Progenitor cell of endocrine pancreas (in vitro differentiated cells): ENCODE results near the gene LRRC25. TPM values are rescaled to one million over a fixed set of nuclear protein-coding genes. Genes with fewer than 3 reads are reported as not detected.

ENCODE experiments used
- DNase-seq: peaks from one replicate; pipeline ENCODE4 v3.0.0; 2021; ENCODE audit warnings: low spot score; ENCODE audit not compliant: unreplicated experiment
- H3K27ac Mint-ChIP-seq: 2 replicates; pipeline ENCODE4 v1.8.0; 2021; ENCODE audit warnings: mild to moderate bottlenecking, moderate library complexity, mixed read lengths
- H3K27me3 Mint-ChIP-seq: 2 replicates; pipeline ENCODE4 v1.8.0; 2021; ENCODE audit warnings: mixed read lengths
- H3K36me3 Mint-ChIP-seq: 2 replicates; pipeline ENCODE4 v1.8.0; 2022; ENCODE audit warnings: mixed read lengths; ENCODE audit not compliant: insufficient read depth
- H3K4me1 Mint-ChIP-seq: 2 replicates; pipeline ENCODE4 v1.8.0; 2021; ENCODE audit warnings: low read depth, mixed read lengths
- H3K4me3 Mint-ChIP-seq: 2 replicates; pipeline ENCODE4 v1.8.0; 2021; ENCODE audit warnings: low read depth, mild to moderate bottlenecking, moderate library complexity, mixed read lengths
- H3K9me3 Mint-ChIP-seq: 2 replicates; pipeline ENCODE4 v1.8.0; 2021; ENCODE audit warnings: low read depth, mixed read lengths
- total RNA-seq: library from RNA; stranded (reverse); gene quantifications from 2 replicates; pipeline ENCODE4 v1.2.1, GENCODE V29; 2021
- TF ChIP-seq, protein P1 (sequence below): fragments of 200-600 bp; sonication (generic); IDR thresholded peaks from one replicate; pipeline ENCODE4 v1.5.0; 2021; ENCODE audit warnings: antibody characterized with exemption, mild to moderate bottlenecking; ENCODE audit not compliant: unreplicated experiment

The LRRC25 gene
- total RNA-seq, 1 donor from 2014 or later: not detected

DNA sequence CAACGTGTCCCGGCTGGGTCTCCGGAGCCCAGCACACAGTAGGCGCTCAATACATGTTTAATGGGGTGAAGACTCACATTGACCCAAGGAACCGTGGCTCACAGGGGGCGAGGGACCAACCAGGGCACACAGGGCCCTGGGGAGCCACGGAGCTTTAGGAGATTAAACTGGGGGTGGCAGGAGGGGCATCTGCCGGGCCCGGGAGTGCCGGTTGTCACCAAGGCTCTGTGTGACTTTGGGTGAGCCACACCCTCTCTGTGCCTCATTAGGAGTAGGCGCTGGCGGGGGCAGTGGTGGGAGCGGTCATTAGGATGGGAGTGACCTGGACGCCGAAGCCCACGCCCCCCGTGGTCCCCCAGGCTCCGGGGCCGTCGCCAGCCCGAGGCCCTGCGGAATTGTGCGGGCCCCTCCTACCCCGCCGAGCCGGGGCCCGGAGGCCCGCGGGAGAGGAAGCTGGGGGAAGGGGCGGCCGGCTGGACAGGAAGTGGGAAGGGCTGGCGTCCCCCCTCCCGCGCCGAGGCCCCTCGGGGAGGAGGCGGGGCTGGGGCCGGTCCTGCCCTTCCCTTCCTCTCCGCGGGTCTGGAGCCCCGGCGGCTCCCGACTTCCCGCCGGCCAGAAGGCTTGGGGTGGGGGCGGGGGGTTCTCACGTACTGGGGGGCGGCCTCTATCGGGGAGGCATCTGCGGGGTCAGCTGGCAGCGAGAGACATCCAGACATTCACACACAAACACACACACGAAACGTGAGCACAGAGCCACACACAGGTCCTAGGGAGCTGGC lies 20.0 kb upstream of the LRRC25 start:
- Mint-ChIP-seq H3K27me3 (peaks cover 49% of the 10 kb centered on the region), H3K9me3 (no peaks in the 10 kb centered on the region), H3K4me1 (peaks cover 18% of the 10 kb centered on the region), H3K36me3 (no peaks in the 10 kb centered on the region), H3K4me3 (peak overlapping the region; percentile 59), H3K27ac (peak overlapping the region; percentile 93)
- peak; percentile 28 for DNase-seq
- TF ChIP-seq, protein P1, sequence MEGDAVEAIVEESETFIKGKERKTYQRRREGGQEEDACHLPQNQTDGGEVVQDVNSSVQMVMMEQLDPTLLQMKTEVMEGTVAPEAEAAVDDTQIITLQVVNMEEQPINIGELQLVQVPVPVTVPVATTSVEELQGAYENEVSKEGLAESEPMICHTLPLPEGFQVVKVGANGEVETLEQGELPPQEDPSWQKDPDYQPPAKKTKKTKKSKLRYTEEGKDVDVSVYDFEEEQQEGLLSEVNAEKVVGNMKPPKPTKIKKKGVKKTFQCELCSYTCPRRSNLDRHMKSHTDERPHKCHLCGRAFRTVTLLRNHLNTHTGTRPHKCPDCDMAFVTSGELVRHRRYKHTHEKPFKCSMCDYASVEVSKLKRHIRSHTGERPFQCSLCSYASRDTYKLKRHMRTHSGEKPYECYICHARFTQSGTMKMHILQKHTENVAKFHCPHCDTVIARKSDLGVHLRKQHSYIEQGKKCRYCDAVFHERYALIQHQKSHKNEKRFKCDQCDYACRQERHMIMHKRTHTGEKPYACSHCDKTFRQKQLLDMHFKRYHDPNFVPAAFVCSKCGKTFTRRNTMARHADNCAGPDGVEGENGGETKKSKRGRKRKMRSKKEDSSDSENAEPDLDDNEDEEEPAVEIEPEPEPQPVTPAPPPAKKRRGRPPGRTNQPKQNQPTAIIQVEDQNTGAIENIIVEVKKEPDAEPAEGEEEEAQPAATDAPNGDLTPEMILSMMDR: no peak

DNA sequence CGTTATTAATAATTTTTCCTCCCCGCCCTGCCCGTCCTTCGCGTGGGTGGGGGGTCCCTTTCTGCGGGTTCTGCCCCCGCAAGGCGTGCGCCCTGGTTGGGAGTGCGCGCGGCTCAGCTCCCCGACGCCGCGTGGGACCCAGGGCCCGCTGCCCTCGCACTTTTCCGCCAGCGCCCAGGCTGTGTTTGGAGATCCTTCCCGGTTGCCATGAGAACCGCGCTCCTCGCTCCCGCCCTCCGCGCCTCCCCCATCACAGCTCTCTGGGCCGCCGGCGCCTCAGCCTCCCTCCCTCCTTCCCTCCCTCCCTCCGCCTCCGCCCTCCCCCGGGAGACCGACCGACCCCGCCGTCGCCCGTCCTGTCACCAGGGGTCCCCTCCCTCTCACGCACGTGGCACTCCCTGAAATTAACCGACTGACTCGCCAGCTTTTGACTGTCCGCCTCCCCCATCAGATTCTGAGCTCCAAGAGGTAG lies 19.4 kb upstream of the LRRC25 start:
- Mint-ChIP-seq H3K27ac (peak overlapping the region; percentile 93), H3K36me3 (no peaks in the 10 kb centered on the region), H3K4me1 (peaks cover 18% of the 10 kb centered on the region), H3K4me3 (peak overlapping the region; percentile 56), H3K27me3 (peaks cover 50% of the 10 kb centered on the region), H3K9me3 (no peaks in the 10 kb centered on the region)
- DNase-seq: peak; percentile 59
- TF ChIP-seq, protein P1: no peak

DNA sequence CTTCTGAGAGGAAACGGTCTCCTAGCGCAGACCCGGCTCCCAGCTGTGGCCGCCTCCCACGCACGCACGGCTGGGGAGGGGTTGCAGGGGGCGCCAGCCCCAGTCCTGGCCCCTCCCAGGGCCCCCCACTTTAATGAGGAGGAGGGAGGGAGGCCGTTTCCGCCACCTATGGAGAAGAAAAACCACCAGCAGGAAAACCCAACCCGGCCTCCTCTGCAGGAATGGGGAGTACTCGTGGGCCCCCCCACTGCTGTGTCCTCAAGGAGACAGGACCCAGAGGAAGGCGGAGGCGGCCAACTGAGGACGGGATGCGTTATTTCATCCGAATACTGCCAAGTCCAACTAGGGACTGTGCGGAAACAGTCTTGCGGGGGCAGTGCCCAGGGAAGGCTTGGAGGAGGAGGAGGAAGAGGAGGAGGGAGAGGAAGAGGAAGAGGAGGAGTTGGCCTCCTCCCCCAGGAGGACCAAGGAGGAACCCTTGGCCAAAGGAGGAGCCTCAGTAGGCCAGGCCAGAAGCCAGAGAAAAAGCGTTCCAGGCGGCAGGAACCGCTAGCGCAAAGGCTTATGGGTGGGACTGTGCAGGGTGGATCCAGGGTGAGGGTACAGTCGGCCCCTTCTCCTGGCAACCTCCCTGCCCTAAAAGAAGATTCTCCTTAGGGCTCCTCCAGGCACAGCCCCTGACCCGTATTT lies 17.9 kb upstream of the LRRC25 start:
- DNase-seq: no peak
- TF ChIP-seq, protein P1: no peak
- H3K4me1 Mint-ChIP-seq: peaks cover 20% of the 10 kb centered on the region
- no peak overlapping the region for H3K27ac Mint-ChIP-seq
- no peaks in the 10 kb centered on the region for H3K36me3 Mint-ChIP-seq
- no peaks in the 10 kb centered on the region for H3K9me3 Mint-ChIP-seq
- H3K27me3 Mint-ChIP-seq: peaks cover 45% of the 10 kb centered on the region
- H3K4me3 Mint-ChIP-seq: no peak overlapping the region

DNA sequence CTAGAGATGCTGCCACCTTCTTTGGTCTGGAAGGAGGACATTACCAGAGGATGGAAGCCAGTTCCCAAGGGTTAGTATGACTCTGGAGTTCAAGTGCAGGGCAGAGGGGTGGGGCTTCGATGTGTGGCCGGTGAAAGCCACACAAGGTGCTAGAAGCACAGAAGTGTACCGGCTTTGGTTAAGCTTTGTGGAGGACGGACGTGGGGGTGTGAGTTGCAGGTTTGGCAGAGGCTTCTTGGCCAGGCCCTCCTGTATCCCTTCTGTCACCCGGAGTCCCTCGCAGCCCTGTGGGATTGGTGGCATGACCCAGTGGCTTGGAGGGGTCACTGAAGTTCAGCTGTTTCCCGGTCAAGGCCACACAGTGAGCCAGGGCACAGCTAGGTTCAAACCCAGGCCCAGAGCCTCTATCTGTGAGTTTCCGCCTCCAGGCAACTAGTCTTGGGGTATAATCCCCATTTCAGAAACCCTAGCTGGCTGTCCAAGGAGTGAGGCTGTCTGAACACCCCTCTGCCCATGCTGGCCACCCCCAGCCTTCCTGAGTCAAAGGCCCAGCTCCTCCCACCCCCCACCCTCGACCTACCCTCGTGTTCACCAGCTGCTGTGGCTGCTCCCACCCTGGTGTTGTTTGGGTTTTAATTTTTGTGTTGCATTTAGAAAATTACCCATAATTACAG lies 17.2 kb upstream of the LRRC25 start:
- peaks cover 18% of the 10 kb centered on the region for H3K4me1 Mint-ChIP-seq
- H3K36me3 Mint-ChIP-seq: no peaks in the 10 kb centered on the region
- H3K4me3 Mint-ChIP-seq: no peak overlapping the region
- H3K9me3 Mint-ChIP-seq: no peaks in the 10 kb centered on the region
- peaks cover 42% of the 10 kb centered on the region for H3K27me3 Mint-ChIP-seq
- H3K27ac Mint-ChIP-seq: peak overlapping the region; percentile 29
- TF ChIP-seq, protein P1: no peak
- no peak for DNase-seq

DNA sequence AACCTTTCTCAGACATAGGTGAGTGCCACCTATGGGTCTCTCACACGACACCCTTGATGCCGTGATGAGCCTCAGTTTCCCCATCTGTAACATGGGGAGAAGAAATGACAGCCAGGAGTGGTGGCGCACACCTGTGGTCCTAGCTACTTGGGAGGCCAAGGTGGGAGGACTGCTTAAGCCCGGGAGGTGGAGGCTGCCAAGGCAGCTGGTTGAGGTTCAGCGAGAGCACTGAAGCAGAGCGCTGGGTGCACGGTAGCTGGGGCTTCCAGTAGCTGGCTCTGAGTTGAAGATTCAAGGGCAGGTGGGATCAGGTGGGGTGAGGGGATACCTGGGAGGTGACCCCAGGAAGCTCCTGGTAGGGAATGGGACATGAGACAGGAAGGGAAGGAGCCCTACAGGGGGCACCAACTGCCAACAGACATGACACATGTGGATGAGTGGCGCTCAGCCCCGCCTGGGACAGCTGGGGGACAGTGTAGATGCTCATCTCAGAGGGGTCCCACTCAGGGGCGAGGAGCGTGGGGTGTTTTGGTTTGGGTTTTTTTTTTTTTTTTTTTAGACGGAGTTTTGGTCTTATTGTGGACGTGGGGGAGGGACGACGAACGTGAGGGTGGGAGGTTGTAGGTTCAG lies 15.3 kb upstream of the LRRC25 start:
- Mint-ChIP-seq H3K4me3 (no peak overlapping the region), H3K36me3 (no peaks in the 10 kb centered on the region), H3K27me3 (peaks cover 31% of the 10 kb centered on the region), H3K4me1 (peaks cover 16% of the 10 kb centered on the region), H3K27ac (no peak overlapping the region), H3K9me3 (no peaks in the 10 kb centered on the region)
- no peak for DNase-seq
- TF ChIP-seq, protein P1: no peak
